ENCODE results near the gene ZMPSTE24.
A peak's percentile ranks its signal among the peaks of the same experiment; 100 is the strongest.
"Not testable (repeated sequence)": the region's sequence is repeated elsewhere in the genome, so short reads cannot be mapped to it uniquely, and the experiment has no call there.

The ZMPSTE24 gene

GRCh38 chr1:40257688-40258444 is at the start of gene ZMPSTE24:
Gene ZMPSTE24 (plus strand): TSS chr1:40258236. CDS start chr1:40258272, 36 bp downstream.
- peak; percentile 79 to 93 for DNase-seq (ENCODE audit: low read depth in 2 of 2, low spot score in 1 of 2)

GRCh38 chr1:40210511-40211204 is 47.4 kb upstream of the ZMPSTE24 start:
- no peak for DNase-seq (ENCODE audit: low read depth in 2 of 2, low spot score in 1 of 2)

- DNase-seq (ENCODE audit: low read depth in 2 of 2, low spot score in 1 of 2), result no peak
Measured at GRCh38 chr1:40218333-40218732, 39.7 kb upstream of the ZMPSTE24 start.

GRCh38 chr1:40221471-40221905 is 36.5 kb upstream of the ZMPSTE24 start:
- DNase-seq (ENCODE audit: low read depth in 2 of 2, low spot score in 1 of 2), result not testable (repeated sequence)

- DNase-seq (ENCODE audit: low read depth in 2 of 2, low spot score in 1 of 2), result no peak
Measured at GRCh38 chr1:40221977-40222772, 35.9 kb upstream of the ZMPSTE24 start.

GRCh38 chr1:40224040-40224439 is 34.0 kb upstream of the ZMPSTE24 start:
- no peak for DNase-seq (ENCODE audit: low read depth in 2 of 2, low spot score in 1 of 2)

GRCh38 chr1:40226192-40226591 is 31.8 kb upstream of the ZMPSTE24 start:
- DNase-seq (ENCODE audit: low read depth in 2 of 2, low spot score in 1 of 2), result no peak

DNA sequence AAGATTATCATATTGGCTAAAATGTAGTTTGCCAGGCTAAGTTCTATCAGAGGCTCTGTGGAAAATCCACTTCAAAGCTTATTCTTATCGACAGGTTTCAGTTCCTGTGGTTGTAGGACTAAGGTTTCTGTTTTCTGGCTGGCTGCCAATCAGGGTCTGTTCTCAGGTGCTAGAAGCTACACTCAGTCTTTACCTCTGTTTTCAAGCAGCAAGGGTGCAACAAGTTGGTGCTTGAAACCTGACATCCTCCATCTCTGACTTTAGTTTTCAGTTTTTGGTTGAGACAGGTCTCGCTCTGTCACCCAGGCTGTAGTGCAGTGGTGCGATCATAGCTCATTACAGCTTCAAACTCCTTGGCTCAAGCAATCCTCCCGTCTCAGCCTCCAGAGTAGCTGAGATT is 25.6 kb upstream of the ZMPSTE24 start:
- peak in 1 of 2 donors; percentile 17 for DNase-seq (ENCODE audit: low read depth in 2 of 2, low spot score in 1 of 2)

DNA sequence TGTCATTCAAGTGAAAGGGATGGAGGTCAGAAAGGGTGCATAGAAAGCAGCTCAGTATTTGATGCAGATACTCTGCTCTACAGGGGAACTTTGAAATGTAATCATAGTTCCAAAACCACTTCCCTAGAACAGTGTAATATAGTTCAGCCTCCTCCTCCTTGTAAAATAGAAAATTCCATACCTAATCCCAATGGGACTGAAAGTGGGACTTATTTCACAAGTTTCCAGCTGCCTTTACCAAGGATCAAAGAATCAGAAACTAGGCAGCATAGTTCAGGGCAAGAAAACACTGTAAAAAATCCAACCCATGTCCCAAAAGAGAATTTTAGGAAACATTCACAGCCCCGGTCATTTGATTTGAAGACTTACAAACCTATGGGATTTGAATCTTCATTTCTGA is 18.4 kb upstream of the ZMPSTE24 start:
- DNase-seq (ENCODE audit: low read depth in 2 of 2, low spot score in 1 of 2), result no peak

DNA sequence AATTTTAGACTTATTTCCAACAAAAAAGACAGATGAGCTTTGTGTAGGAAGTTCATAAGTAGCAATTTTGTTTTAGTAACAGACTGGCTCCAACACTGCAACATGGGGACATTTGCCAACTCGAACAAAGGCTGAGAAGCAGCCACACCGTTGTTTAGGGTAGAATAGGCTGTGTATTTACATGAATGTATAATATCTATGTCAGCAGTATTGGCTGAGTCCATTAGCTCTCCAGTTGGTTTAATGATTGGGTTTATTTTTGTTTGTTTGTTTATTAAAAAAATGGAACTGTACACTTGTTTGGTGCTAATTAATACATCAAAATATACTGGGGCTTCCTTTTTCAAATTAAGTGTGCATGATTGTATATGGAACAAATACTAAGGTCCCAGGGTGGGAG is 17.6 kb upstream of the ZMPSTE24 start:
- DNase-seq (ENCODE audit: low read depth in 2 of 2, low spot score in 1 of 2), result no peak

DNA sequence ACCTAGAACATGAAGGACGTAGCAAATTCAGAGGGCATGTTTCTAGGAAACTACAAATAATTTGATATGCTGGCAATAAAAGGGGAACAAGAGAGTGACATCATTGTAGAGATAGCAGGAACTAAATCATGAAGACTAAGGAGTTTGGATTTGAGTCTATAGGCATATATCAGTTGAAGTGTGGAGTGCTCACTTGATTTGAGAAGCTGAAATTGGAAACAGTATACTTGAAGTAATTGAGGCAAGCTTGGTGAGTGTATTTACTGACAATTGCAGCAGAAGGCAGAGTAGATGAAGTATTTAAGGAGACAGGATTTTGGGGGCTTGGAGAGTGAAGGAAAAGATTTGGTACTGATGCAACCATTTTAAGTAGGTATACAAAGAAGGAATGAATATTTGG is 16.7 kb upstream of the ZMPSTE24 start:
- DNase-seq (ENCODE audit: low read depth in 2 of 2, low spot score in 1 of 2), result no peak

GRCh38 chr1:40243351-40243750 is 14.7 kb upstream of the ZMPSTE24 start:
- DNase-seq (ENCODE audit: low read depth in 2 of 2, low spot score in 1 of 2), result no peak

GRCh38 chr1:40244138-40244744 is 13.8 kb upstream of the ZMPSTE24 start:
- DNase-seq (ENCODE audit: low read depth in 2 of 2, low spot score in 1 of 2), result no peak

- DNase-seq (ENCODE audit: low read depth in 2 of 2, low spot score in 1 of 2), result no peak
Measured at GRCh38 chr1:40245686-40246085, 12.3 kb upstream of the ZMPSTE24 start.

DNA sequence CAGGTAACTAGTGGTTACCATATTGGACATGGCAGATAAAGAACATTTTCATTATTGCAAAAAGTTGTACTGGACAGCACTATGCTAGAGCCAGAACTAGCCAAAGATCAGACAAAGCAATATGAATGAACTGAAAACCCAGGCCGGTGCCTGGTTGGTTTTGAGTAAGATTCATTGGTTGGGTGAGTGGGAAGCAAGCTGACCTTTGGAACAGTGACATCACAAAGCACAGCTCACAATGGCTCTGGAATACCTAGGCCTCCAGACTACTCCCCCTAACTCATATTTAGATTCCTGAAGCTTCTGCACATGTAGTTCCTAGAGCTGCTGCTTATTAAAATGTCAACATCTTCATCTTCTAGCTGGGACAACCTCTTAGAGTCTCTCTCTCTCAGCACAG is 10.4 kb upstream of the ZMPSTE24 start, which contains the start of gene TMCO2:
TSS of gene TMCO2 (plus strand) at position 283 of the 400 bp plus-strand sequence. CDS start at position 340, 57 bp downstream.
- DNase-seq (ENCODE audit: low read depth in 2 of 2, low spot score in 1 of 2), result no peak

GRCh38 chr1:40248412-40248811 is 9.6 kb upstream of the ZMPSTE24 start:
- DNase-seq (ENCODE audit: low read depth in 2 of 2, low spot score in 1 of 2), result no peak

DNA sequence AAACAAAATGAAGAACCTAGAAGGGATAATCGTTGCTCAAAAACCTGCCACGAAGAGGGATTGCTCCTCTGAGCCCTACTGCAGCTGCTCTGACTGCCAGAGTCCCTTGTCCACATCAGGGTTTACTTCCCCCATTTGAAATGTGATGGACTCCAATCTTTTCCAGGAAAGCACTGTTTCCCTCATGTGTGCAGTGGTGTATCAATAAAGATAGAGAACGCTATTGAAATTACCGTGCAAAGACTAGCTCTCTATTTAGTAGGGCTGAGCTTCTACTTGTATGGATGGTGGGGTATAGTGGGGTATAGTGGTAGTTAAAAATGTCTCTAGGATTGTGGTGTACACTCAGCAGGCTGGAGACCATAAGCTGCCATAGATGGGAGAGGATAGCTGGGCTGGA is 6.6 kb upstream of the ZMPSTE24 start:
- no peak for DNase-seq (ENCODE audit: low read depth in 2 of 2, low spot score in 1 of 2)

DNA sequence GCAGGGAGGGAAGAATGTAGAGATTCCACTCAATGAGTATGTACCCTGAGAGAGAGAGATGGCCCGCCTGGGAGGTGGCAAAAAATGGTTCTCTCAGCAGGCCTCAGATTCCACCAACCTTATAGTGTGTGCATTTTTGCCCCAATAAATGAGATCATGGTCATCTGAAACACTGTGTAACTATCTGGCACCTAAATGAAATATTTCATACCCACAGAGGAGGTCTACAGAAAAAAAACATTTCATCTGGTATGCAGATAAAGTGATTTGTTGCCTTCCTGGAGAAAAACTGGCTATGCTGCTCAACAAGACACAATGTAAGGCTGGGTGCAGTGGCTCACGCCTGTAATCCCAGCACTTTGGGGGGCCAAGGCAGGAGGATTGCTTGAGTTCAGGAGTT is 5.4 kb upstream of the ZMPSTE24 start:
- DNase-seq (ENCODE audit: low read depth in 2 of 2, low spot score in 1 of 2), result no peak

DNA sequence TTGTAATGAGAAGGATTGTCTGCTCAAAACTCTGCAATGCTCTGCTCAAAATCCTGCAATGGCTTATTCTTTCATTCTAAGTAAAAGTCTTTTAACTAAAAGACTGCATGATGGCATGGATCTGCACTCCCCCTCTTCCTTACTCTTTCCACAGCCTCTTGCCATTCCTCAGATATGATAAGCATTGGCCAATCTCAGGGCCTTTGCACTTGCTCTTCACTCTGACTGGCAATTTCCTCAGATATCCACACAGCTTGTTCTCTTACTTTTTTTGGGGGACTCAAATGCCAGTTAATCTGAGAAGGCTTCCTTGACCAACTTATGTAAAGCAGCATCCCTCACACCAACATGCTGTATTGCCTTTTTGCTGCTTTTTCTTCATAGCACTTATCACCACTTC is 2.8 kb upstream of the ZMPSTE24 start:
- no peak for DNase-seq (ENCODE audit: low read depth in 2 of 2, low spot score in 1 of 2)

GRCh38 chr1:40256401-40257084 is 1.5 kb upstream of the ZMPSTE24 start:
- no peak for DNase-seq (ENCODE audit: low read depth in 2 of 2, low spot score in 1 of 2)

- no peak for DNase-seq (ENCODE audit: low read depth in 2 of 2, low spot score in 1 of 2)
Measured at GRCh38 chr1:40257313-40257687, 736 bp upstream of the ZMPSTE24 start.
